ENCODE results near the gene PIK3CB. TPM values are rescaled to one million over a fixed set of nuclear protein-coding genes. Genes with fewer than 3 reads are reported as not detected.
A peak's percentile ranks its signal among the peaks of the same experiment; 100 is the strongest.

Gene PIK3CB
- total and polyA plus RNA-seq, 7 donors: 5.8 to 46.3 (median 18.1) TPM

GRCh38 chr3:138782755-138783154, 52.0 kb downstream of the PIK3CB start:
- H3K27ac ChIP-seq: no peak overlapping the region
- ATAC-seq: no peak
- no peaks in the 10 kb centered on the region for H3K9me3 ChIP-seq
- H3K27me3 ChIP-seq (ENCODE audit: insufficient read depth in 3 of 3, low read length in 2 of 3): no peaks in the 10 kb centered on the region
- no peak for DNase-seq
- H3K4me3 ChIP-seq: no peak overlapping the region
- TF ChIP-seq, protein P1, sequence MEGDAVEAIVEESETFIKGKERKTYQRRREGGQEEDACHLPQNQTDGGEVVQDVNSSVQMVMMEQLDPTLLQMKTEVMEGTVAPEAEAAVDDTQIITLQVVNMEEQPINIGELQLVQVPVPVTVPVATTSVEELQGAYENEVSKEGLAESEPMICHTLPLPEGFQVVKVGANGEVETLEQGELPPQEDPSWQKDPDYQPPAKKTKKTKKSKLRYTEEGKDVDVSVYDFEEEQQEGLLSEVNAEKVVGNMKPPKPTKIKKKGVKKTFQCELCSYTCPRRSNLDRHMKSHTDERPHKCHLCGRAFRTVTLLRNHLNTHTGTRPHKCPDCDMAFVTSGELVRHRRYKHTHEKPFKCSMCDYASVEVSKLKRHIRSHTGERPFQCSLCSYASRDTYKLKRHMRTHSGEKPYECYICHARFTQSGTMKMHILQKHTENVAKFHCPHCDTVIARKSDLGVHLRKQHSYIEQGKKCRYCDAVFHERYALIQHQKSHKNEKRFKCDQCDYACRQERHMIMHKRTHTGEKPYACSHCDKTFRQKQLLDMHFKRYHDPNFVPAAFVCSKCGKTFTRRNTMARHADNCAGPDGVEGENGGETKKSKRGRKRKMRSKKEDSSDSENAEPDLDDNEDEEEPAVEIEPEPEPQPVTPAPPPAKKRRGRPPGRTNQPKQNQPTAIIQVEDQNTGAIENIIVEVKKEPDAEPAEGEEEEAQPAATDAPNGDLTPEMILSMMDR (IDR thresholded peaks at IDR 0.05): no peak
- H3K36me3 ChIP-seq (ENCODE audit: insufficient read depth in 1 of 2, low read depth in 1 of 2): no peaks in the 10 kb centered on the region
- peaks cover 2% of the 10 kb centered on the region for H3K4me1 ChIP-seq
- intact Hi-C loops (cut with DNase I): no loop called here
- WGBS, 3 donors: 56 to 71% (median 61%) methylated on average over 1 of the region's 1 CpG

GRCh38 chr3:138781012-138781470, 53.7 kb downstream of the PIK3CB start:
- peaks cover 1% of the 10 kb centered on the region for H3K4me1 ChIP-seq
- intact Hi-C loops (cut with DNase I): no loop called here
- no peaks in the 10 kb centered on the region for H3K9me3 ChIP-seq
- H3K27ac ChIP-seq: no peak overlapping the region
- no peak for ATAC-seq
- H3K27me3 ChIP-seq (ENCODE audit: insufficient read depth in 3 of 3, low read length in 2 of 3): no peaks in the 10 kb centered on the region
- no peak overlapping the region for H3K4me3 ChIP-seq
- TF ChIP-seq, protein P1 (IDR thresholded peaks at IDR 0.05): no peak
- no peaks in the 10 kb centered on the region for H3K36me3 ChIP-seq (ENCODE audit: insufficient read depth in 1 of 2, low read depth in 1 of 2)
- no peak for DNase-seq
- WGBS, 3 donors: 79 to 88% (median 85%) methylated on average over 5 of the region's 5 CpGs

DNA sequence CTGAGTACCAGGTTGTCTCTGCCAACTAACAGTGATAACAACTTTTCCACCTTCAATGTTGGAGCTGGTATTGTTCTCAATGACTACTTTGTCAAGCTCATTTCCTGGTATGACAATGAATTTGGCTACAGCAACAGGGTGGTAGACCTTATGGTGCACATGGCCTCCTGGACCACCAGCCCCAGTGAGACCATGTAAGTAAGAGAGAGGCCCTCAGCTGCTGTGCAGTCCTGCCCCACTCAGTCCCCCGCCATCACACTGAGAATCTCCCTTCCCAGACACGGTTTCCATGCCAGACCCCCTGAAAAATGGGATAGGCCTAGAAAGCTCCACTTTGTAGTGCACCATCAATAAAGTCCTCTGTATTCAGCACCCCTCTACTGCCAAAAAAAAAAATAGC, 56.1 kb downstream of the PIK3CB start:
- TF ChIP-seq, protein P1 (IDR thresholded peaks at IDR 0.05): no peak
- DNase-seq (no peak), ATAC-seq (no peak)
- Histone ChIP-seq H3K27ac (no peak overlapping the region), H3K4me3 (no peak overlapping the region), H3K36me3 (ENCODE audit: insufficient read depth in 1 of 2, low read depth in 1 of 2) (no peaks in the 10 kb centered on the region), H3K9me3 (no peaks in the 10 kb centered on the region), H3K27me3 (ENCODE audit: insufficient read depth in 3 of 3, low read length in 2 of 3) (no peaks in the 10 kb centered on the region), H3K4me1 (peaks cover 24% of the 10 kb centered on the region)
- WGBS, 3 donors: 98 to 100% (median 98%) methylated on average over 2 of the region's 2 CpGs
- intact Hi-C loops (cut with DNase I): loop anchor here (1.0 to 5.0 kb wide), 2 partner anchors 54 to 55 kb away; partner anchors contain the start of gene PIK3CB (in 1 of the 2)

DNA sequence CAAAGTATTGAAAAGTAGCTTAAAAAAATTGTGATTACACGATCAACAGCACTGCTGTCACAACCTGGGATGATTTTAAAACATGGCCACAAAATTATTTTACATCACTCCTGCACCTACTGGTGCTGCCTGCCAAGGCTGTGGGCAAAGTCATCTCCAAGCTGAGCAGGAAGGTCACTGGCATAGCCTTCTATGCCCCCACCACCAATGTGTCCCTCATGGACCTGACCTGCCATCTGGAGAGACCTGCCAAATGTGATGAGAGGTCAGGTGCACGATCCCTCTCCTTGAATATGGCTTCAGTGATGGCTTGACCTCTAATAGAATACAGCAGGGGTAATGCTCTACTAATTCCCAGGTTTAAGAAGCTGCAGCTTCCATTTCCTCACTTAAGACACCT, 57.8 kb downstream of the PIK3CB start:
- Histone ChIP-seq H3K27ac (no peak overlapping the region), H3K36me3 (ENCODE audit: insufficient read depth in 1 of 2, low read depth in 1 of 2) (no peaks in the 10 kb centered on the region), H3K9me3 (no peaks in the 10 kb centered on the region), H3K27me3 (ENCODE audit: insufficient read depth in 3 of 3, low read length in 2 of 3) (no peaks in the 10 kb centered on the region), H3K4me3 (no peak overlapping the region), H3K4me1 (peaks cover 25% of the 10 kb centered on the region)
- TF ChIP-seq, protein P1 (IDR thresholded peaks at IDR 0.05): no peak
- 73 to 85% (median 80%) methylated on average over 2 of the region's 2 CpGs for WGBS, 3 donors
- ATAC-seq (no peak), DNase-seq (no peak)
- intact Hi-C loops (cut with DNase I): loop anchor here in 1 of 2 donors (5.0 kb wide), 1 partner anchor 55 kb away; the partner anchor contains the start of gene PIK3CB

DNA sequence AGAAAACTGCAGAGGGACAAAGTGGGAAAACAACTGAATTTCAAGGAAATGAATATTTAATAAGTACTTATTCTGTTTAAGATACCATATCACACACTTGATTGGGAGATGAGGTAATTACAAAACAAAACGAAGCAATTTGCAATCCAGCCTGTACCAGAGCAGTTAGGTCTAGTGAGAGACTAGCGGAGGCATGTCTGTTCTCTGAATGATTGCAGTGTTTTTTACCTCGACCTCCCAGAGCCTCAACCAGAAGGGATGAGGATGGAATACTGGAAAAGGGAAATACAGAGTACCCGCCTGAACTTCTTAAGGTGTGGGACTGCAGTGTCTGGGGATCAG, 59.5 kb downstream of the PIK3CB start:
- DNase-seq (no peak), ATAC-seq (peak in 1 of 4 donors; percentile 16)
- peaks cover 25% of the 10 kb centered on the region for H3K4me1 ChIP-seq
- peak overlapping the region; percentile 83 for H3K27ac ChIP-seq
- intact Hi-C loops (cut with DNase I): loop anchor here in 1 of 2 donors (5.0 kb wide), 1 partner anchor 57 kb away; the partner anchor contains the start of gene PIK3CB
- no peaks in the 10 kb centered on the region for H3K9me3 ChIP-seq
- H3K4me3 ChIP-seq: peak overlapping the region; percentile 14
- TF ChIP-seq, protein P1 (IDR thresholded peaks at IDR 0.05): no peak
- no peaks in the 10 kb centered on the region for H3K27me3 ChIP-seq (ENCODE audit: insufficient read depth in 3 of 3, low read length in 2 of 3)
- WGBS, 3 donors: 63 to 68% (median 63%) methylated on average over 4 of the region's 4 CpGs
- no peaks in the 10 kb centered on the region for H3K36me3 ChIP-seq (ENCODE audit: insufficient read depth in 1 of 2, low read depth in 1 of 2)

Measured in psoas muscle (tissue), 8 donors.